GM21717 (cell line): ENCODE measurements around the gene NBPF9.
"Not testable (repeated sequence)": the region's sequence is repeated elsewhere in the genome, so short reads cannot be mapped to it uniquely, and the experiment has no call there.

Source experiments
- ATAC-seq: cut with Tn5 transposase; IDR thresholded peaks from one replicate; pipeline ENCODE4 v1.9.1; 2021; ENCODE audit warnings: mild to moderate bottlenecking, moderate library complexity; ENCODE audit not compliant: unreplicated experiment

NBPF9 gene, protein sequence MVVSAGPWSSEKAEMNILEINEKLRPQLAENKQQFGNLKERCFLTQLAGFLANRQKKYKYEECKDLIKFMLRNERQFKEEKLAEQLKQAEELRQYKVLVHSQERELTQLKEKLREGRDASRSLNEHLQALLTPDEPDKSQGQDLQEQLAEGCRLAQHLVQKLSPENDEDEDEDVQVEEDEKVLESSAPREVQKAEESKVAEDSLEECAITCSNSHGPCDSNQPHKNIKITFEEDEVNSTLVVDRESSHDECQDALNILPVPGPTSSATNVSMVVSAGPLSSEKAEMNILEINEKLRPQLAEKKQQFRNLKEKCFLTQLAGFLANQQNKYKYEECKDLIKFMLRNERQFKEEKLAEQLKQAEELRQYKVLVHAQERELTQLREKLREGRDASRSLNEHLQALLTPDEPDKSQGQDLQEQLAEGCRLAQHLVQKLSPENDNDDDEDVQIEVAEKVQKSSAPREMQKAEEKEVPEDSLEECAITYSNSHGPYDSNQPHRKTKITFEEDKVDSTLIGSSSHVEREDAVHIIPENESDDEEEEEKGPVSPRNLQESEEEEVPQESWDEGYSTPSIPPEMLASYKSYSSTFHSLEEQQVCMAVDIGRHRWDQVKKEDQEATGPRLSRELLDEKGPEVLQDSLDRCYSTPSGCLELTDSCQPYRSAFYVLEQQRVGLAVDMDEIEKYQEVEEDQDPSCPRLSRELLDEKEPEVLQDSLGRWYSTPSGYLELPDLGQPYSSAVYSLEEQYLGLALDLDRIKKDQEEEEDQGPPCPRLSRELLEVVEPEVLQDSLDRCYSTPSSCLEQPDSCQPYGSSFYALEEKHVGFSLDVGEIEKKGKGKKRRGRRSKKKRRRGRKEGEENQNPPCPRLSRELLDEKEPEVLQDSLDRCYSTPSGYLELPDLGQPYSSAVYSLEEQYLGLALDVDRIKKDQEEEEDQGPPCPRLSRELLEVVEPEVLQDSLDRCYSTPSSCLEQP (N-terminal part only)

DNA sequence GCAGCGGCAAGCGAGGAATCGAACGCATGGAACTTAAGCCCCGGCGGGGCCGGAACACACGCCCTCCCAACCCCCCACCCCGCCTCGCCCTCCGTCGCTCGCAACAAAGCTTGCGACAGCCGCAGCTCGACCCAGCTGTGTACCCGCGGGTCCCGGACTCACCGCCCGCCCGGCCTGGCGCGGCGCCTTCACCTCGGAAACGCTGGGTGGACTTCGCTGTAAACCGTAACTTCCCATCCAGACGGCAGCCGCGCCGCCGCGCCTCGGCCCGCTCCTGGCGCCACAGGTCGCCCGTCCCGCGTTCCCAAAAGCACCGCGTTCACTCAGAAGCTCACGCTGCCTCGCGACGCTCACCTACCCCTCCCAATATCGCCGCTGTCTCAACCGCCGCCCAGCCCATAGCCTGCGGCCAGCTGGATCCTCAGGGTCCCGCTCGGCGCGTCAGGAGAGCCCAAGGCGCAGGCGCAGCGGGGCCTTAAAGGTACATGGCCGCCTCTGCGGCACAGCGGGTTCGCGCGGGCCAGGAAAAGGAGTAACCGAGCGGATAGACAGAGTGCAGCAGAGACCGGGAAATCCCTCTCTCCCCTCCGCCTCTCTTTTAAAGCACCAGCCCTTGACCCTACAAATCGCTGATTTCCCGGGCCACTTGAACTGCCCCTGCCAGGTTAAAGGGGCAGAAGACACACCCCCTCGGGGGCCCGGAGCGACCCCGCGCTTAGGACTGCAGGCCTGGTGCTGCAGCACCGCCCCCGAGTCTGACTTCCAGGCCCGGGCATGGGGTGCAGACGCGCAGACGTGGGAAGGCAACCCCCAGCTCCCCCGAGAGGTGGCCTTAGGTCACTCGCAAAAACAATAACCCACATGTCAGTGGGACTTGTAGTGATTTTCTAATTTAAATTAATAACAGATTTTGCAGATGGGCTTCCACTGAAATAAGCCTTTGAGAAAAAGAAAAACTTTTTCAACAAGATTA lies at the start of gene NBPF9:
TSS of gene NBPF9 (minus strand) at position 443 of the 973 bp plus-strand sequence. CDS start 21,412 bp downstream, outside the sequence.
- peak; percentile 78 for ATAC-seq

DNA sequence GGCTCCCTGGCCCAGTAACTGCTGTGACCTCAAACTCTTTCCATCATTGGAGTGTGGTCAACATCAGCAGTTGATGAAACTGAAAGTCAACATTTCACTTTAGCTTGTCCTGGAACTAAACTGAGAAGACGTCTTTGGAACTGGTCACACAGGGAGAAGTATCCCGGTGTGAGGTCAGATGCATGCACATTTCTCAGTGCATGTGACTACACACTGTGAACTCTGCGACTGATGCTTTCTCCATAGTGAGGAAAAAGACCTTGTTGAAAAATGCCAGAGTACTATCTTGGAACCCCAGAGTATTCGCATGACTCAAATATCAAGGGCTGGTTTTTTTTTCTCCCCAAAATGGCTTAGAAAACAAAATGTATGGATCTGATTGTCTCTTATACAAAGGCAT lies 46.6 kb upstream of the NBPF9 start:
- not testable (repeated sequence) for ATAC-seq

DNA sequence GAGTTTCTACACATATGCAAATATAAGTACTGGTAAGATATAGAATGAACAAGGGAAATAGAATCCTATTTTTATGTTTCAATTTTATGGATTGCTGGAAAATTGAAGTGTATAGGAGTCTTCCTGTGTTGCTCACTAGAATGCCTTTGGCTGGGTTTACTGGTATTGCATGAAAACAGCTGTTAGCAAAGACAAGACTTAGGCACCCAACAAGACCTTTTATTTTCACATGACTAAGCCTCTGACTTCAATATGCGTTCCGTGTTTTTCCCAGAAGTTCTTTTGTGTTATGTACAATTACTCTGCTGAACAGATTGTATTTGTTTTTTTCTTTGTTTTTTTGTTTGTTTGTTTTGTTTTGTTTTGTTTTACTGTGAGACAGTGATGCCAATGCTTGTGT lies 34.2 kb upstream of the NBPF9 start:
- ATAC-seq, result not testable (repeated sequence)

DNA sequence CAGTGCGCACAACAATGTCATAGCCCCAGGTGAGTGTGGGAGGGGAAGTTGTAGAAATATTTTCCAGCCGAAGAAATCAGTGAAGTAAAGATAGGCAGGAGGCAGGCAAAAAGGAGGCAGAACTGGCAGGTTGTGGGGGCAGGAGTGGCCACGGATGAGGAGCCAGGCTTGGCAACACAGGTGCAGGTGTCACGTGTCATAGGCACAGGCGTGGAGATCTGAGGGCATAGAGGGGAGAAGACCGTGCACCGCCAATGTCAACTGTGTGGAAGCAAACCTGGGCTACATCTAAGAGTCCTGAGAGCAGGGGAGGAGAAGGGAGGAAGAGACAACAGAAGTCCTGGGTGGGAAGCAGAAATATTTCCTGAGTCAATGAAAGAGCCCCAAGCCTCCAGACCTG lies 27.6 kb upstream of the NBPF9 start:
- not testable (repeated sequence) for ATAC-seq

DNA sequence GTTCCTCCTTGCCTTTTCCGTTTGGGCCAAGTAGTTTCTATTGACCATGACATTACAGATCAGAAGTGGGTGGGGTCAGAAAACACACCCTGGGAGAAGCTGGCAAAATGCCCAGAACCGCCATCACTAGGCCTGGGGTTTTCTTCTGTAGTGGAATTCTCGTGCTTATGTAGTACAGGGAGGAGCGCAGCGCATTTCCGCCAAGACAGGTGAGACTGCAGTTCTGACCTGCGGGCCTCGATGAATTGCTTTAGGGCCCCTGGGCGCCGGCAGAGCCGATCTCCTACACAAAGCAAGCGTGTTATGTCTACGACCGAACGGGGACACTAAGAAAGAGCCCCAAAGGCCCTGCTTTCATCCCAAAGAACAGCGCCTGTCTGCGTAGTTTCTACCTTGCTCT lies 25.9 kb upstream of the NBPF9 start:
- ATAC-seq, result not testable (repeated sequence)

DNA sequence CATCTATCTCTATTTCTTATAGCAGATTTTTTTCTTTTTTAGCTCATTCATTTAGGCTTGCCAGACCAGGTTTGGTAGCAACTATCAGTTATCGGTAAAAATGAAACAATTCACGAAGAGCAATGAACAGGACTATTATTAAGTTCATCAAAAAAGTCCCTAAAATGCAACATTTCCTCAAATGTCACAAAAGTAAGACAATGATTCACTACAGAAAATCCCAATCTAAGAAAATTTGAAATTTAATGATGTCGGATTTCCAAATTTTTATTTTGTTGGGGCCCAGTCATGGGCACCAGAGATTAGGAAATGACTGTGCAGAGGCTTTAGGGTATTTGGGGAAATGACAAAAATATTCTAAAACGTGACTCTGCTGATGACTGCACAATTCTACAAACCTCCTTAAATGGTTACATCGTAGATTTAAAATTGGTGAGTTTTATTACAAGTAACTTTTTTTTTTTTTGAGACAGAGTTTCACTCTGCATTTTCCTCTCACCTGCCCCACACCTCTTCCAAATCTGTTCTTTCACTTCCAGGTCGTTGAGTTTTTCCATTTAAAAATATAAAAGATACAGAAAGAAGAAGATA lies 23.3 kb upstream of the NBPF9 start:
- not testable (repeated sequence) for ATAC-seq

DNA sequence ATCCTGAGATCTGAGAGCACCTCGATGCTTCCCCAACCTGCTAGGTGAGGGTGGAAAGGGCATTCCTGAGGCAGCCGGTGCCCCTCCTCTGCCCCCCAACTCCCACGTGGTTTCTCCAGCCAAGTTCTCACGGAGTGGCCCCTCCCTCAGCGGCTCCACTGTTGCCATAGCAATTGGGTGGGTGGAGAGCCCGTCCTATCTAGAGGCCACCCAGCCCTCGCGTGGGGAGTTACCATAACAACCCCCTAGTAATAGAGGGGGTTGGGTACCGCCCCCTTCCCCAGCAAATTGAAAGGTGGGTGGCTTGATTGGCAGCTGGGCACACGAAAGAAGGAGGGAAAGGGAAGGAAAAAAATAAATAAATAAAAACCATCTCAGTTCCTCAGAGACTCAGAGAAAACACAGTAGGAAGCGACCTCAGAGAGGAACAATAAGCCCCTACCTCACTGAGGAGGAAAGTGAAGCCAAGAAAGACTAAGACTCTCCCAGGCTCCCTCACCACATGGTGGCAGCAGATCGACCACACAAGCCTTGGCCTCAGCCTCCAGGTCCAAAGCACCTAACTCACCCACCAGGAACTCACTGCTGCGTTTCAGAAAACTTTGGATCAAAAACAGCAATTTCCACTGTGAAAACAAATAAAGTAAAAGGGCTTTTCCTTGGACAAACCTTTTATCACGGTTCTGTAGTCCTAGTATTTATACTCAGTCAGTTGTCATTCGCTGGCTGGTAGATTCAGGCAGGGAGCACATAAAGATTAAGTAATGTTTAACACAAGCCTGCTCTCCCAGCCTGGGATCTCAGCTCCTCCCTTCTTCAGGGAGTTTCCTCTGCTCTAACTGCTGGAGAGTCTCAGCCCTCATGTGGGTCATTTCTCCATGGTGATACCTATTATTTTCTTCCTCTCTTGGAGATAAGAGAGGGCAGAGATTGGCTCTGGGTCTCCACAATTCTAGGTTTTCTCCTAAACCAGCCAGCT lies 20.9 kb upstream of the NBPF9 start:
- not testable (repeated sequence) for ATAC-seq

DNA sequence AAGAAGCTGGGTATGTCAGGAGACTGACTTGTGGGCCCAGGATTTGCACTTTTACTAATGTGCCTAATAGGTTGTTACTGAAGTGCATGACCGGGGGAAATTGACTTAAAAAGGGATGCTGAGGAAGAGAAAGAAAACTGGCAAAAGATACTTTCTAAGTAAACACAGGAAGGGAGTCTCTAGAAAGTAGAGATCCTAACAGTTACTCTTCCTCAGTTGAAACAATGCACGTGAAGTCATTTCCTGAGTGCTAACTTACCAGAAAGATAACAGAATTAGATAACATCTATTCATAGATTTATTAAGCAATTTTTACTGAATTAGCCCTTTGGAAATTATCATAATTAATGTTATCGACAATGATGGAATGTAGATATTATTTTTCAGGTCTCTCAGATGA lies 9.5 kb upstream of the NBPF9 start:
- not testable (repeated sequence) for ATAC-seq

DNA sequence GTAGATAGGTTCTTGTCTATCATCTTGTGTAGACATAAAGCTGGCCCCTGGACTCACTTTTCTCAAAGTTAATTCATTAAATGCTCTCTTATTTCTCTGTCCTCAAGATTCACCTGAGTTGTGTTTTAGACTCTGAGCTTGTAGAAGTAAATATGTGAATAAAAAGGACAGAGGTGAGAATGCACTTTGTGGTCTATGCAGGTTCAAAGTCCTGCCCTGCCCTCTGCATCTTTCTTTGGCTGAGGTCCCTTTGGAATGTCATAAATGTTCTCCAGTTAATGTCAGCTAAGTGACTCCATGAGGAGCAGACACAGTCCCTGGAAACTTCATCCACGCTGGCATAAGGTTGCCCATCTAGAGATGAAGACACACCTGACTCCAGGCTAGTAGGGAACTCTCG lies 7.0 kb upstream of the NBPF9 start:
- not testable (repeated sequence) for ATAC-seq

DNA sequence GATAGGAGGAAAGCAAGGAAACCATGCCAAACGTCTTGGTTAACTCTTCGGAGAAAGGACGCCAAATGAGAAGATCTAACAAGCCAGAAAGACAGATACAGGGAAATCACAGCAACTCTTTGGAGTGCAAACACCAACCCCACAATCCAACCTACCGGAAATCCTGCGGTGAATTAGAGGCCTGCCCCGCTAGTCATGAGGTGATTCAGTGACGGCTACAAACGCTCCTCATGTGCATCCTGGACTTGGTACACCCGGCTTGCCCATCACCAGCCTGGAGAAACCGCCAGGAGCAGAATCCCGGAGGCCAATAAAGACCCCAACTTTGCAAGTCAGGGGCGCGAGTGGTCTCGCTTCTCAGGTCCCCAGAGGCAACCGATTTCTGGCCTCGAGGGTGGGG lies 777 bp downstream of the NBPF9 start:
- peak; percentile 52 for ATAC-seq

DNA sequence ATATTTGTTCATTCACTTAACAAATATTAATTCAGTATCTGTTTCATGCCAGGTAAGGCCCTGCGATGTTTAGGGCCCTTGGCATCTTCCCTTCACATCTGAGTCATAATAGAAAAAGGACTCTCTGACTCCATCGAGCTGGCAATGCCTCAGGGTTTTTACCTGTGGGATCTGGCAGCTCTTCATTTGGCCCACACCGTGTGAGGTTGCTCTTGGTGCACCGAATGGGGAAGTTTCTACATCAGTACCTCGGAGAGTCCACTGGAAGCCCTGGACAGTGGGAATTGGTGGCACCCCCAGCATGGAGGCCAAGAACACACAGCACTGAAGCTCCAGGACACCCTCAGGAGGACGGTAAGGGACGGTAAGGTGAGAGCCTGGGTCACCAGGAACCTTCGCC lies 5.1 kb downstream of the NBPF9 start:
- not testable (repeated sequence) for ATAC-seq

DNA sequence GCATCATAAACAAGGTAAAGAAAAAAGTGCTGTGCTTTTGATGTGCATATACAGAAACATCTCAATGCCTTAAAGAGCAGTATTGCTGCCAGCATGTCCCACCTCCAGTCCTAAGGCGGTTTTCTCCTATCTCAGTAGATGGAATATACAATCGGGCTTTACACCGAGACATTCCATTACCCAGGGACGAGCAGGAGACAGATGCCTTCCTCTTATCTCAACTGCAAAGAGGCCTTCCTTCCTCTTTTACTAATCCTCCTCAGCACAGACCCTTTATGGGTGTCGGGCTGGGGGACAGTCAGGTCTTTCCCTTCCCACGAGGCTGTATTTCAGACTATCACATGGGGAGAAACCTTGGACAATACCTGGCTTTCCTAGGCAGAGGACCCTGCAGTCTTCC lies 10.2 kb downstream of the NBPF9 start:
- not testable (repeated sequence) for ATAC-seq

DNA sequence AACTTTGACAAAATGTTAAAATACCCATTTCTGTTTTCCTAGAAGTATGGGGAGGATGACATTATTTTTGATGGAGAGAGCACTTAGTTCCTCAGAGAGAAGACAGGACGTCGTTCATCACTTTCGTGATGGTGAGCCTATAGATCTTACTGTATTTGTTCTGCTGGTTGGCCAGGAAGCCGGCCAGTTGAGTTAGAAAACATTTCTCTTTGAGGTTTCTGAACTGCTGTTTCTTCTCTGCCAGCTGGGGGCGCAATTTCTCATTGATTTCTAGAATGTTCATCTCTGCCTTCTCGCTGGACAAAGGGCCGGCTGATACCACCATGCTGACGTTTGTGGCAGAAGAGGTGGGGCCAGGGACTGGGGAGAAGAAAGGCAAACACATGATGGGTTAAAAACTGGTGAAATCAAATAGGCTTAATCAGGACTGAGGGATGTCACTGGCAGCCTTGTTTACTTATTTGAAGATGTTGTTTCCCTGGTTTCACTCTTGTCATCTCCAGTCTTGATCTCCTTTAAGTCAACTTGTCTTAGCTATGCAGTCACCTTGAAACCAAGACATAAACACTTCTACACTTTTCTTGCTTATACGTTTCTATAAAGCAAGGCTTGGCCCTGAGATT lies 27.7 kb downstream of the NBPF9 start:
- ATAC-seq, result not testable (repeated sequence)

DNA sequence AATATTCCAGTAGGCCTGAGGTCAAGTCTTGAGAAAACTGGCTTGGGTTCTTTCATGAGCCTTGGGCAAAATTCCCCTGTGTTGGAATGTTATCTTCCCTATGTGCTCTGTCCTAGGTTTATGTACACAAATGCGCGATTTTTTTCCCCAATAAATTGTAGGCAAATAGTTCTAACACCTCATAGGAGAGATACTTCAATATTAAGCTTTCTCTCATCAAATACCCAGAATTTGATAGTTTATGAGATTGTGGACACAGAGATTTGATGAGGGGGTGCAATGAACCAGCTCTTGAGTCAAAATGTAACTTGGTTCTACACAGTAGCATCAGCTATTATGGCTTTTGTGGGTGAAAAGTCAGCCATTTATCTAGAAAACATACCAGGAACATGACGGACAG lies 38.7 kb downstream of the NBPF9 start:
- not testable (repeated sequence) for ATAC-seq

DNA sequence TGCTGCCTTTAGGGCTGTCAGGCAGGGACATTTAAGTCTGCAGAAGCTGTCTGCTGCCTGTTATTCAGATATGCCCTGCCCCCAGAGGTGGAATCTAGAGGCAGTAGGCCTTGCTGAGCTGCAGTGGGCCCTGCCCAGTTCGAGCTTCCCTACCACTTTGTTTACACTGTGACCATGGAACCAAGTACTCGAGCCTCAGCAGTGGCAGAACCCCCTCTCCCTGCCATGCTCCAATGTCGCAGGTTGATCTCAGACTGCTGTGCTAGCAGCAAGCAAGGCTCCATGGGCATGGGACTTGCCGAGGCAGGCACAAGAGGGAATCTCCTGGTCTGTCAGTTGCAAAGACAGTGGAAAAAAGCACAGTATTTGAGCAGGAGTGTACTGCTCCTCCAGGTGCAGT lies 60.3 kb downstream of the NBPF9 start:
- ATAC-seq, result not testable (repeated sequence)

DNA sequence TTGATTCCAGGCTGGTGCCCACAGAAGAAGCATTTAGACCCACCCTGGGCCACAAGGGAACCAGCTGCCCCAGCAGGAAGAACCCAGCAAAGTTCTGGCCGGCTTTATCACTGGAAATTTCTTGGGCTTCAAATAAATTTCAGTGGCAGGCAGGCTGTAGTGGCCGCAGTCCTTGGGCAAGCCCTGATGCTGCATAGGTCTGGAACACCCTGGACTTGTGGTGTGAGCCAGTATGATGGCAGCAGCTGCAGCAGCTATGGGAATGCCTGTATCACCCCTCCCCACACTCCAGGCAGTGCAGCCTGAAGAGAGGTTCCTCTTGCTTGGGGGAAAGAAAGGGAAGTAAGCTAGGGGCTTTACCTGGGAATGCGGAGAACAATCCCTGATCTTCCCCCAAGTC lies 69.4 kb downstream of the NBPF9 start:
- not testable (repeated sequence) for ATAC-seq

DNA sequence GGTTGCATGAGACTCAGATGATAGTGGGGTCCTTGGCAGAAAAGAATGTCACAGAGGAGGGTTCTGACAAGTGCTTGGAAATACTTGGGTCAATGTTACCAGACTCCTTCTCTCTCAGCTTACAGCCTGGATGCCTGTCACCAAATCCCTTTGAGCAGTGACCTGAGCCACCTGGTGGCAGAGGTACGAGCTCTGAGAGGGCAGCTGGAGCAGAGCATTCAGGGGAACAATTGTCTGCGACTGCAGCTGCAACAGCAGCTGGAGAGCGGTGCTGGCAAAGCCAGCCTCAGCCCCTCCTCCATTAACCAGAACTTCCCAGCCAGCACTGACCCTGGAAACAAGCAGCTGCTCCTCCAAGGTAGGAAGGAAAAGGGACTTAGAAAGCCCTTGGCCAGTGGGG lies 79.0 kb downstream of the NBPF9 start:
- not testable (repeated sequence) for ATAC-seq

DNA sequence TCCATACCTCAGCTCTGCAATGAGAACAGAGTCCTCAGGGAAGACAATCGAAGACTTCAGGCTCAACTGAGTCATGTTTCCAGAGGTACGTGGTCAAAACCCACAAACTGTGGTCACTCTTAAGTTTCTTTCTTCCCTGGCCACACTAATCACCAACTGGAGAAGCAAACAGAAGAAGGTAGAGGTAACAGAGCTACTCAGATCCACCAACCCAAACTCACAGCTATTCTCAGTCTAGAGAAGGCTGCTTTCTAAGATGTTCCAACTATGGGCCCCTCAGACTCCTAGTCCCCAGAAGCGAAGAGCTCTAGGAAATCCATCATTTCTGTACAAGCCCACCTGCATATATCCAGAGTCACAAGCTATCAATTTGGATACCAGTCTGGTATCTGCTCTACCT lies 84.8 kb downstream of the NBPF9 start:
- not testable (repeated sequence) for ATAC-seq
